Progenitor cell of endocrine pancreas (in vitro differentiated cells): ENCODE measurements around the gene PDE9A. TPM values are rescaled to one million over a fixed set of nuclear protein-coding genes. Genes with fewer than 3 reads are reported as not detected.
A peak's percentile ranks its signal among the peaks of the same experiment; 100 is the strongest.
"Not testable (repeated sequence)": the region's sequence is repeated elsewhere in the genome, so short reads cannot be mapped to it uniquely, and the experiment has no call there.

ENCODE experiments used
- DNase-seq: peaks from one replicate; pipeline ENCODE4 v3.0.0; 2021; ENCODE audit warnings: low spot score; ENCODE audit not compliant: unreplicated experiment
- H3K27ac Mint-ChIP-seq: 2 replicates; pipeline ENCODE4 v1.8.0; 2021; ENCODE audit warnings: mild to moderate bottlenecking, moderate library complexity, mixed read lengths
- H3K27me3 Mint-ChIP-seq: 2 replicates; pipeline ENCODE4 v1.8.0; 2021; ENCODE audit warnings: mixed read lengths
- H3K36me3 Mint-ChIP-seq: 2 replicates; pipeline ENCODE4 v1.8.0; 2022; ENCODE audit warnings: mixed read lengths; ENCODE audit not compliant: insufficient read depth
- H3K4me1 Mint-ChIP-seq: 2 replicates; pipeline ENCODE4 v1.8.0; 2021; ENCODE audit warnings: low read depth, mixed read lengths
- H3K4me3 Mint-ChIP-seq: 2 replicates; pipeline ENCODE4 v1.8.0; 2021; ENCODE audit warnings: low read depth, mild to moderate bottlenecking, moderate library complexity, mixed read lengths
- H3K9me3 Mint-ChIP-seq: 2 replicates; pipeline ENCODE4 v1.8.0; 2021; ENCODE audit warnings: low read depth, mixed read lengths
- total RNA-seq: library from RNA; stranded (reverse); gene quantifications from 2 replicates; pipeline ENCODE4 v1.2.1, GENCODE V29; 2021
- TF ChIP-seq, protein P1 (sequence below): fragments of 200-600 bp; sonication (generic); IDR thresholded peaks from one replicate; pipeline ENCODE4 v1.5.0; 2021; ENCODE audit warnings: antibody characterized with exemption, mild to moderate bottlenecking; ENCODE audit not compliant: unreplicated experiment

The PDE9A gene
- total RNA-seq, 1 donor from 2014 or later, result 57.0 TPM

- DNase-seq, result no peak
- no peak overlapping the region for H3K4me3 Mint-ChIP-seq
- H3K4me1 Mint-ChIP-seq, result peaks cover 23% of the 10 kb centered on the region
- H3K27ac Mint-ChIP-seq, result no peak overlapping the region
- H3K27me3 Mint-ChIP-seq, result peaks cover 6% of the 10 kb centered on the region
- TF ChIP-seq, protein P1, sequence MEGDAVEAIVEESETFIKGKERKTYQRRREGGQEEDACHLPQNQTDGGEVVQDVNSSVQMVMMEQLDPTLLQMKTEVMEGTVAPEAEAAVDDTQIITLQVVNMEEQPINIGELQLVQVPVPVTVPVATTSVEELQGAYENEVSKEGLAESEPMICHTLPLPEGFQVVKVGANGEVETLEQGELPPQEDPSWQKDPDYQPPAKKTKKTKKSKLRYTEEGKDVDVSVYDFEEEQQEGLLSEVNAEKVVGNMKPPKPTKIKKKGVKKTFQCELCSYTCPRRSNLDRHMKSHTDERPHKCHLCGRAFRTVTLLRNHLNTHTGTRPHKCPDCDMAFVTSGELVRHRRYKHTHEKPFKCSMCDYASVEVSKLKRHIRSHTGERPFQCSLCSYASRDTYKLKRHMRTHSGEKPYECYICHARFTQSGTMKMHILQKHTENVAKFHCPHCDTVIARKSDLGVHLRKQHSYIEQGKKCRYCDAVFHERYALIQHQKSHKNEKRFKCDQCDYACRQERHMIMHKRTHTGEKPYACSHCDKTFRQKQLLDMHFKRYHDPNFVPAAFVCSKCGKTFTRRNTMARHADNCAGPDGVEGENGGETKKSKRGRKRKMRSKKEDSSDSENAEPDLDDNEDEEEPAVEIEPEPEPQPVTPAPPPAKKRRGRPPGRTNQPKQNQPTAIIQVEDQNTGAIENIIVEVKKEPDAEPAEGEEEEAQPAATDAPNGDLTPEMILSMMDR, result no peak
- no peaks in the 10 kb centered on the region for H3K36me3 Mint-ChIP-seq
- H3K9me3 Mint-ChIP-seq, result peaks cover 9% of the 10 kb centered on the region
Measured at GRCh38 chr21:42809577-42810475, 156.4 kb downstream of the PDE9A start.

GRCh38 chr21:42811960-42812359 is 158.5 kb downstream of the PDE9A start:
- Mint-ChIP-seq H3K4me3 (no peak overlapping the region), H3K9me3 (peaks cover 15% of the 10 kb centered on the region), H3K36me3 (peaks cover 7% of the 10 kb centered on the region), H3K27ac (peak overlapping the region; percentile 88), H3K27me3 (no peaks in the 10 kb centered on the region), H3K4me1 (peaks cover 23% of the 10 kb centered on the region)
- DNase-seq, result no peak
- TF ChIP-seq, protein P1, result no peak

DNA sequence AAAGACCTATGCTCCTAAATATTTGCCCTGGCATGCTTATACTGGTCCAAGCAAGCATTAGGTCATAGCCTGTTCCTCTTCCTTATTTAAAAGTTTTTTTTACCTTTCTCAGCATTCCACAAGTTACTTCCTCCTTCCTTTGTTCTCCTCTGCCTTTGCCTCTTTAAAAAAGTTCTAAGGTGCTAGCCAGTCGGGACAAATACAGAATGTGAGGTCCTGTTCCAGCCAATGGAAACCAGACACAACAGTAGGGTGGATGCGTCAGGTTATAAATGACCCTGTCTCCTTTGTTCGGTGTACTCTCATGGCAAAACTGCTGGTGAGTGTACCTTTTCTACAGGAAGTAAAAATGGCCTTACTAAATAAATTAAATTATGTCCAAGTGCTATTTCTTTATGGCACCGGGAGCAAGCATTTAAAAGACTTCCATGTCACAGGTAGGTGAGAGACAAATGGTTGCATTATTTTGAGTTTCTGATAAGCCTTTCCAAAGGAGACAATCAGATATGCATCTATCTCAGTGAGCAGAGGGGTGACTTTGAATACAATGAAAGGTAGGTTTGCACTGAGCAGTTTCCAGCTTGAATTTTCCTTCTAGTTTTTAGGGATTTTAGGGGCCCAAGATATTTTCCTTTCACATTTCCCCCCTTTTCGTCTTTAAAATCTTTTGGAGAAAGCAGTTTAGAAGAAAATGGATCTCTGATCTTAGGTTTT is 159.3 kb downstream of the PDE9A start:
- not testable (repeated sequence) for DNase-seq, H3K4me3 Mint-ChIP-seq, H3K36me3 Mint-ChIP-seq, H3K27me3 Mint-ChIP-seq
- H3K4me1 Mint-ChIP-seq, result peaks cover 23% of the 10 kb centered on the region
- peak overlapping the region; percentile 87 for H3K27ac Mint-ChIP-seq
- peaks cover 19% of the 10 kb centered on the region for H3K9me3 Mint-ChIP-seq

- Mint-ChIP-seq H3K27ac (no peak overlapping the region), H3K27me3 (no peaks in the 10 kb centered on the region), H3K4me1 (peaks cover 15% of the 10 kb centered on the region), H3K4me3 (no peak overlapping the region), H3K9me3 (peaks cover 16% of the 10 kb centered on the region), H3K36me3 (peaks cover 9% of the 10 kb centered on the region)
- TF ChIP-seq, protein P1, result no peak
- DNase-seq, result no peak
Measured at GRCh38 chr21:42815217-42815616, 161.8 kb downstream of the PDE9A start.

- Mint-ChIP-seq H3K27me3 (no peaks in the 10 kb centered on the region), H3K9me3 (peaks cover 10% of the 10 kb centered on the region), H3K4me1 (no peaks in the 10 kb centered on the region), H3K4me3 (no peak overlapping the region), H3K27ac (no peak overlapping the region), H3K36me3 (peaks cover 9% of the 10 kb centered on the region)
- DNase-seq, result no peak
- TF ChIP-seq, protein P1, result peak; percentile 58
Measured at GRCh38 chr21:42818328-42818749, 164.9 kb downstream of the PDE9A start.
